ENCODE results near the gene SEMA7A.
A peak's percentile ranks its signal among the peaks of the same experiment; 100 is the strongest.

SEMA7A gene

DNA sequence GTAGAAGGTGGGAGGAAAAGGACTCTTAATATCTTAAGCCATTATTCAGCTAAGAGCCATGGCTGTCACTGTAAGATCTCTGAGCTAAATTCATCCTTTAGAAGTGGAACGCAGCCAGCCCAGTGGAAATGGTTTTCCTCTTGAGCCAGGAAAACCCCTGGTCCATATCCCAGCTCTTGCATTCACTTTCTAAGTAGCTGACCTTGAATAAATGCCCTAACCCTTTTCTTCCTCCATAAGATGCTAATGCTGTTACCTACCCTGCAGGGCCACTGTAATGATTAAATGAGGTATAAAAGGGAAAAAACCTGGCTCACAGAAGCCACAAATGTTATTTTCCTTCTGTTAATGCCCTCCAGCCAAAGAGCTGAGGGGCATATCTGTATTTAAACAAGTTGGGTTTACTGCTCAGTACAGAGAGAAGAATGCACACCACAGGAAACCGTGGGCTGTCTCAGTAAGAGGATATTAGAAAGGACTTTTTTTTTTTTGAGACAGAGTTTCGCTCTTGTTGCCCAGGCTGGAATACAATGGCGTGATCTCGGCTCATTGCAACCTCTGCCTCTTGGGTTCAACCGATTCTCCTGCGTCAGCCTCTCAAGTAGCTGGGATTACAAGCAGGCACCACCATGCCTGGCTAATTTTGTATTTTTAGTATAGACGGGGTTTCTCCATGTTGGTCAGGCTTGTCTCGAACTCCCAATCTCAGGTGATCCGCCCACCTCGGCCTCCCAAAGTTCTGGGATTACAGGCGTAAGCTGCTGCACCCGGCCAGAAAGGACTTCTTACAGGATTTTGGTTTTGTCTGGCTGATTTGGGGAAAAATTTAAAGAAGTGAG lies 20.4 kb upstream of the SEMA7A start:
- DNase-seq (ENCODE audit: low read depth in 4 of 4, low spot score in 1 of 4), result no peak

DNA sequence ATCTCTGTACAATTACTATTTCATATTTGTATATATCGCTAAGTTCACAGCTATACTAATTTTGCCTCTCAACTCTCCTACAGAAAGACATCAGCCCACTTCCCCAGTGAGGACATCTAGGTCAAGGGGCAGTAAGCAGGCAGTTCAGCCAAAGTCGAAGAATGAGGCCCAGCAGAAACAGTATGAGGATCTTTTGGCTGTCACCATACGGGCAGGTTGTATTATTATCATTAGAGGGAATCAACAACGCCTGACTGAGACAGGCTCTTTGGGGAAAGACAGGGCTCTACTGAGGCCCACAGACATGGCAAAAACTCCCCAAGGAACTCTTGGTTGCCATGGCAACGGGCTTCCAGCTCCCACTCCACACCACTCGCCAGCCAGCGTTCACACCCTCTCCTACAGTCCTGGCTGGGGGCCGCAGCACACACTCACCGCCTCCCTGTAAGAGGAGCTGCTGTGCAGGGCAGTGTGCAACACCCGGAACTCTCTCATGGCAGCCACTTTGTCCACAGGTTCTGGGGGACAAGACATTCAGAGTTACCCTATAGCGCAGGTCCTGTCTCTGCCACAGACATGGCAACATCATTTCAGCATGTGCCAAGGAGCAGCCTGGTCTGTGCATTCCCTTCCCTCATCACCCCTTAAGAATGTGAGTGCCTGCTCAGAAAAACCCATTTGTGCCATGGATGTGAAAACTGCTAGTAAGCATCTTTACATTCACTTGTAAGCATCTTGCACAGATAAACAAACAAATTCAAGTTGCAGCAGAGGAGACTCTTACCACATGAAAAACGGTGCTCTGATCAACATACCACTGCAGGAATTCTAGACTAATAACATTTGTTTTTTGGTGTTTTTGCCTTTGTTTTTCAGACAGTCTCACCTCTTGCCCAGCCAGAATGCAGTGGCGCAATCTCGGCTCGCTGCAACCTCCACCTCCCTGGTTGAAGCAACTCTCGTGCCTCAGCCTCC lies 18.4 kb upstream of the SEMA7A start:
- no peak for DNase-seq (ENCODE audit: low read depth in 4 of 4, low spot score in 1 of 4)

- DNase-seq (ENCODE audit: low read depth in 4 of 4, low spot score in 1 of 4), result no peak
These were observed 17.6 kb upstream of the SEMA7A start for GRCh38 chr15:74451322-74451721.

- DNase-seq (ENCODE audit: low read depth in 4 of 4, low spot score in 1 of 4), result no peak
These were observed 16.0 kb upstream of the SEMA7A start for GRCh38 chr15:74449643-74450205.

- no peak for DNase-seq (ENCODE audit: low read depth in 4 of 4, low spot score in 1 of 4)
These were observed 15.3 kb upstream of the SEMA7A start for GRCh38 chr15:74449095-74449494.

DNA sequence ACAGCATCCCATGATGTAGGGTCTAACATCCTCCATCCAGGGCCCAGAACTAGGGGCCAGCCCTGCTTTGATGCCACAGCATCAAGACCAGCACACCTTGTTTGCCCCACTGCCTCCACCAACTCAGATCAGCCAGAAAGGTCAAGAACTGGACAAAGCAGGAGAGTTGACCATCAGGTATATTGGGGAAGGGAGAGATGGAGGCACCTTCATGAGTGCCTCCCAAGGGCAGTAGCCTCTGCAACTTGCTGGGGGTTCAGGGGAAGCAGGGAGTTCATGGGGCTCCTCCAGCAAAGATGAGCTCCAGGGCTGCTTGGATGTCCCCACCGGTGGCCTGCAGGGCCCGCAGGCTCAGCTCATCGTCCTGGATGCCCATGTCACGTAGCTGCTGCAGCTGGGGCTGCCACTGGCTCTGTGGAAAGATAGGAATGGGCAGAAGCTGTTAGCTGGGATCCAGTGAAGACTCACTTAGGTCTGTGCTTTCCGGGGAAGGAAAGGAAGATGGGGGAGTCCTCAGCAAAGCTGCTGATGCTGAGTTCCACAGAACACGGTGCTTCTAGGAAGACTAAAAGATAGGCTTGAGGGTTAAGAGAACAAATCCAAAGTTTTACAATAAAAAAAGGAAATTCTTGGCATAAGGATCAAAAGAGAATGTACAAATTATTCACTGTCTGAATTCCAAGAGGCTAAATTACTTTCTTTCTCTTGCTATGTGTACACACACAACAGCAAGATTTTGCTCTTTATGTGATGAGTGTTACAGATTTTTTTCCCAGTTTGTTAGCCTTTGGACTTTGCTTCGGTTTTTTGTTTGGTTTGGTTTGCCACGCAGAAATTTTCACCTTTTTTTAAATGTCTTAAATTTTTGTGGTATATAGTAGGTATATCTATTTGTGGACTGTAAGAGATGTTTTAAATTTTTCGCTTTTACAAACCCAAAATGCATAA lies 12.3 kb upstream of the SEMA7A start:
- DNase-seq (ENCODE audit: low read depth in 4 of 4, low spot score in 1 of 4), result no peak

DNA sequence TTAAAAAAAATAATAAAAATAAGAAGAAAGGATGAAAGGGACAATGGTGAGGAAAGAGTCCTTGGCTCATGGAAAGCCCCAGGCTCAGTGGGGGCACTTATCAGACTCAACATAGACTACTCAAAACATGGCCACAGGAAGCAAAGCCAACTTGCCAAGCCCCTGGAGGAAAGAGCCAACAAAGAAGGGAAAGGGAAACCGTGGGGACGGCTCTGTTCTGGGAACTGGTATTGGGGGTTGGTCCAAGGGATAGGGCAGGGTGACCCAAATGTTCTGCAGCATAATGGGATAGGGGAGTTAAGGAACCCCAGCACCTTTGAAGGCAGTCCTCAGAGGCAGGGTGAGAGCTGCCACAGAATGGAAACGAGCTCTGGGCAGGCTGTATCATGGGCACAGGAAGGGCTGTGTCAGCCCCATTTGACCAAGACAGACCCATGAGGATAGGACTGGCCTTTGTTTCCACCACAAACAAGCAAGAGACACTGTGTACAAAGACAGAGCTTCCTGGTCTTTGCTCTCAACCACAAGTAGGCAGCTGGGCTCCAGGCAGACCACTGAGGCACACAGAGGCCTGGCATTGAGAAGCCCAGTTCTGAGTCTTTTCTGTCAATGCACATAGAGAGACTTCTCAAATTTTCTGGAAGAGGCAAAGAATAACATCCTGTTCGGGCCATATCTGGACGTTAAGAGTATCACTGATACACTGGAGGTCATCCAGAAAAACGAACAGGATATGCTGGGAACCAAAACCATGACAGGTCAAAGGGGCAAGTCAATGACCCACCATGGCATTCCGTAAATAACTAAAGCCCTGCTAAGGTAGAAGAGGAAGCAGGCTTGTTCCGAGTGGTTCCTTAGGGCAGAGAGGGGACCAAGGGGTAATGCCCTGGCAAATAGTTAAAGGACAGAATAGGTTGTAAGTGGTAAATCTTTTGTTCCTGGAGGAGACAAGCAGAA lies 10.6 kb upstream of the SEMA7A start:
- DNase-seq (ENCODE audit: low read depth in 4 of 4, low spot score in 1 of 4), result no peak

- no peak for DNase-seq (ENCODE audit: low read depth in 4 of 4, low spot score in 1 of 4)
These were observed 9.5 kb upstream of the SEMA7A start for GRCh38 chr15:74443100-74443909.

- no peak for DNase-seq (ENCODE audit: low read depth in 4 of 4, low spot score in 1 of 4)
These were observed 8.8 kb upstream of the SEMA7A start for GRCh38 chr15:74442604-74443003.

DNA sequence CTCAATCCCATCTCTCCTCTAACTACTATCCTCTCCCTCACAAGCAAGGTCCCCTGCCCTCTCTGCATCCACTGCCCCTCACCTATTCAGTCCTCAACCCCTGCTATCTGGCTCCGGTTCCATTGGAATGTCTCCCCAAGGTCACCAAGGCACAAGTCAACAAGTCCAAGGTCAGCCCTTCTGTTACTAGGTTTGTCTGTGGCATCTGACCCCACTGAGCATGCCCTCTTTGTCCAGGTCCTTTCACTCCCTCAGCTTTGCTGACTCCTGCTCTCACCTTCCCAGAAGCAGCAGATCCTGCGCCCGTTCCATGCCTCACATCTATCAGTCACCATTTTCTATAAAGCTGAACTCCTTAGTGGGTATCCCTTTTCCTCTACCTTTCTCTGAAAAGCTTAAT lies 8.3 kb upstream of the SEMA7A start:
- no peak for DNase-seq (ENCODE audit: low read depth in 4 of 4, low spot score in 1 of 4)

GRCh38 chr15:74441248-74441941 lies 7.6 kb upstream of the SEMA7A start:
- no peak for DNase-seq (ENCODE audit: low read depth in 4 of 4, low spot score in 1 of 4)

GRCh38 chr15:74438721-74439316 lies 5.1 kb upstream of the SEMA7A start:
- DNase-seq (ENCODE audit: low read depth in 4 of 4, low spot score in 1 of 4), result peak; percentile 52 to 68 (median 62)

- DNase-seq (ENCODE audit: low read depth in 4 of 4, low spot score in 1 of 4), result no peak
These were observed 4.4 kb upstream of the SEMA7A start for GRCh38 chr15:74438206-74438605.

GRCh38 chr15:74434263-74435136 lies 742 bp upstream of the SEMA7A start:
- no peak for DNase-seq (ENCODE audit: low read depth in 4 of 4, low spot score in 1 of 4)

DNA sequence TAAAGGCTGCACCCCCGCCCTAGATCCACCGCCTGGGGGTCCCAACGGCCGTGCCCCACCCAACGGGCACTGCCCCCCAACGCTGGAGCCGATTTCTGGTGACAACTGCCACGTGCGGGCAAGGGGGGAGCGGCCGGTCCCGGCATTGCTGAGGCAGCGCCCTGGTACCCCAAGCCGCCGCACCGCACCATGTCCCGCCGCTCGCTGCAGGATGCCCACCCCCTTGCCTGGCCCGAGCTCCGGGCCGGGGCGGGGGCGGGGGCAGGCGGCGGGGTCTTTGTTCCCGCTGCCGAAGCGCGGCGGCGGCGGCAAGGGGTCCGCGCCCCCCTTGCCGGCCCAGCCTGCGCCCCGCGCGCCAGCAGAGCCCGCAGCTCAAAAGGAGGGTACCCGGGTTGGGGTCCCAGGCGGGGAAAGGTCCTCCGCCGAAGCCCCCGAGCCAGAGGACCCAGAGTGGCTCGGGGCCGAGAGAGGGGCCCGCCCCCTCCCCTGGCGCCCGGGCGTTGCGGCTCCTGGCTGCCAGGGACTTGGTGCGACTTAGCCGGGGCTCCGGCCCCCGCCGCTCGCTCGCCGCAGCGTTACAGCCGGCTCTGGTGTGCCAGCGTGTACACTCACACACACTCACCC lies 678 bp downstream of the SEMA7A start:
- no peak for DNase-seq (ENCODE audit: low read depth in 4 of 4, low spot score in 1 of 4)

DNA sequence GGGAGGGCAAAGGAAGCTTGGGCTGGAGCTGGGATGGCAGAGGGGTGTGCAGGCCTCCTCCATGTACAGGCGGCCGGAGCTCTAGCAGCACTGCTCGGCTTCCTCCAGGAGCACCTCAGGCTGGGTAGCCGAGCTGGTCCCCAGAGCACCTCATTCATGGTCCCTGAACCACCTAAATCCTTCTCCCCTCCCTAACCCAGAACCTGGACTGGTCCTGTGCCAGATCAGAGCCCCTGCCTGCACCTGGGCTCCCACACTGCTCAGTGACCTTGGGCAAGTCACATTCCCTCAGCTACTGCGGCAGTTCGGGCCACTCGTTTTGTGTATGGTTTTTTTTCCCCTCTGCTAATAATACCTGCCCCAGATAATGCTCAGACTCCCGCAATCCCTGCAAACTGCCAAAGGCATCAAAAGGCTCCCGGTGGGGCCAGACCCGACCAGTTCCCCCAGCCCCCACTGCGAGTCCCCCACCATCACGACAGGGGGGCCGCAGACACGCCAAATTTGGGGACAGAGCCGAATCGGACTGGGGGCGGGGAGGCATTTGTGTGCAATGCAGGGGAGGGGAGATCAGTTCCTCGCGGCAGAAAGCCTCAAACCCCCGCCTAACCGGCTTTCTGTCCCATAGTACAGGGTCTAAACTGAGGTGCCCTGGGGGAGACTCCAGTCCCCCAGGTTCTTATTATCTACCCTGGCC lies 1.3 kb downstream of the SEMA7A start:
- no peak for DNase-seq (ENCODE audit: low read depth in 4 of 4, low spot score in 1 of 4)
